Coronary artery (tissue), 2 donors: Measurements from ENCODE around the gene HMGN2.

Experiments
- DNase-seq: peaks from one replicate; pipeline ENCODE4 v3.0.0-alpha.2; 2017; ENCODE audit warnings: low spot score
- H3K27ac ChIP-seq, 2 donors: fragments of 200-600 bp; sonication (generic); one replicate each; pipeline ENCODE4 v1.5.1; 2016 to 2019
- H3K4me3 ChIP-seq: fragments of 200-600 bp; sonication (generic); 2 replicates; pipeline ENCODE4 v1.5.1; 2016; ENCODE audit warnings: mild to moderate bottlenecking, moderate library complexity
- CTCF ChIP-seq: fragments of 200-600 bp; sonication (generic); IDR thresholded peaks from one replicate; pipeline ENCODE4 v1.5.1; 2019; ENCODE audit warnings: antibody characterized with exemption

The HMGN2 gene

GRCh38 chr1:26476958-26477357, 4.7 kb downstream of the HMGN2 start:
- no peak for TF ChIP-seq CTCF
- DNase-seq = no peak
- H3K27ac ChIP-seq = no peak overlapping the region
- H3K4me3 ChIP-seq = no peak overlapping the region

- Histone ChIP-seq H3K4me3 (no peak overlapping the region), H3K27ac (no peak overlapping the region)
- TF ChIP-seq CTCF = no peak
- DNase-seq = no peak
Observed at GRCh38 chr1:26477446-26478152, 5.4 kb downstream of the HMGN2 start.

GRCh38 chr1:26478159-26478558, 5.9 kb downstream of the HMGN2 start:
- Histone ChIP-seq H3K4me3 (no peak overlapping the region), H3K27ac (no peak overlapping the region)
- no peak for DNase-seq
- no peak for TF ChIP-seq CTCF

- no peak for TF ChIP-seq CTCF
- Histone ChIP-seq H3K27ac (no peak overlapping the region), H3K4me3 (no peak overlapping the region)
- no peak for DNase-seq
Observed at GRCh38 chr1:26478988-26479387, 6.7 kb downstream of the HMGN2 start.

GRCh38 chr1:26482921-26483320, 10.7 kb downstream of the HMGN2 start:
- DNase-seq = no peak
- Histone ChIP-seq H3K27ac (no peak overlapping the region), H3K4me3 (no peak overlapping the region)
- TF ChIP-seq CTCF = no peak

GRCh38 chr1:26483980-26484379, 11.7 kb downstream of the HMGN2 start:
- Histone ChIP-seq H3K4me3 (no peak overlapping the region), H3K27ac (no peak overlapping the region)
- no peak for DNase-seq
- TF ChIP-seq CTCF = no peak

- Histone ChIP-seq H3K27ac (no peak overlapping the region), H3K4me3 (no peak overlapping the region)
- DNase-seq = no peak
- TF ChIP-seq CTCF = no peak
Observed at GRCh38 chr1:26490155-26490554, 17.9 kb downstream of the HMGN2 start.
